Uterus (tissue), 4 donors: Measurements from ENCODE around the gene ARHGEF10L. TPM values are rescaled to one million over a fixed set of nuclear protein-coding genes. Genes with fewer than 3 reads are reported as not detected.

Experiments
- DNase-seq, 2 donors: peaks; one replicate each; pipeline ENCODE4 v3.0.0-alpha.2; 2019 to 2020
- H3K27ac ChIP-seq, 2 donors: fragments of 200-600 bp; sonication (generic); 1 replicate in 1 of 2; 2 replicates in 1 of 2; pipeline ENCODE4 v1.5.1; 2016 to 2018
- H3K27me3 ChIP-seq, 2 donors: fragments of 200-600 bp; sonication (generic); one replicate each; pipeline ENCODE4 v1.5.1; 2018 to 2019; ENCODE audit warnings: control low read depth in 1 of 2
- H3K36me3 ChIP-seq, 2 donors: fragments of 200-600 bp; sonication (generic); one replicate each; pipeline ENCODE4 v1.5.1; 2019; ENCODE audit warnings: control low read depth in 1 of 2
- H3K4me1 ChIP-seq, 2 donors: fragments of 200-600 bp; sonication (generic); one replicate each; pipeline ENCODE4 v1.5.1; 2018 to 2019; ENCODE audit warnings: control low read depth in 1 of 2
- H3K4me3 ChIP-seq, 2 donors: fragments of 200-600 bp; sonication (generic); 1 replicate in 1 of 2; 2 replicates in 1 of 2; pipeline ENCODE4 v1.5.1; 2018 to 2019; ENCODE audit warnings: mild to moderate bottlenecking in 1 of 2
- H3K9me3 ChIP-seq, 2 donors: fragments of 200-600 bp; sonication (generic); one replicate each; pipeline ENCODE4 v1.5.1; 2019; ENCODE audit warnings: control low read depth in 1 of 2
- CTCF ChIP-seq, 4 experiments: fragments of 200-600 bp in 2 of 4; fragments of 450-650 bp in 2 of 4; sonication (generic) in 2 of 4; IDR thresholded peaks; one replicate each; pipeline ENCODE4 v1.5.1; 2016 to 2019; ENCODE audit warnings: antibody characterized with exemption in 4 of 4, mild to moderate bottlenecking in 2 of 4, moderate library complexity in 1 of 4
- POLR2A ChIP-seq, 2 donors: fragments of 450-650 bp; IDR thresholded peaks; one replicate each; pipeline ENCODE4 v1.6.1; 2016; ENCODE audit warnings: antibody characterized with exemption in 2 of 2, mild to moderate bottlenecking in 1 of 2, moderate library complexity in 1 of 2
- intact Hi-C: fragments of 100-400 bp; cut with DNase I; formaldehyde crosslinking; loops from one replicate; pipeline ENCODE4 v1.15.1; 2023; ENCODE audit warnings: low total_unique reads
- total RNA-seq, 4 donors: library from RNA; depleted of rRNA in 3 of 4; stranded (reverse); fragments of >200 nt in 3 of 4; gene quantifications; one replicate each; pipeline versions ENCODE4 v1.1.0 to v1.2.4, GENCODE V29; 2014 to 2023
- donor health status: DM: yes; HTN: yes; CAD: no.

Gene ARHGEF10L
- total RNA-seq, 4 donors from 2014 or later, result 5.6 to 61.9 (median 19.1) TPM

GRCh38 chr1:17662296-17662695 is 122.8 kb downstream of the ARHGEF10L start:
- TF ChIP-seq CTCF (IDR thresholded peaks at IDR 0.05) (no peak), POLR2A (IDR thresholded peaks at IDR 0.05) (no peak)
- Histone ChIP-seq H3K27ac (no peak overlapping the region), H3K9me3 (no peaks in the 10 kb centered on the region), H3K36me3 (no peaks in the 10 kb centered on the region), H3K4me1 (no peaks in the 10 kb centered on the region), H3K4me3 (no peak overlapping the region), H3K27me3 (no peaks in the 10 kb centered on the region)
- no peak for DNase-seq
- intact Hi-C loops, result no loop called here

GRCh38 chr1:17662786-17663185 is 123.3 kb downstream of the ARHGEF10L start:
- Histone ChIP-seq H3K36me3 (no peaks in the 10 kb centered on the region), H3K4me1 (no peaks in the 10 kb centered on the region), H3K9me3 (no peaks in the 10 kb centered on the region), H3K27ac (no peak overlapping the region), H3K4me3 (no peak overlapping the region), H3K27me3 (no peaks in the 10 kb centered on the region)
- TF ChIP-seq POLR2A (IDR thresholded peaks at IDR 0.05) (no peak), CTCF (IDR thresholded peaks at IDR 0.05) (no peak)
- intact Hi-C loops, result no loop called here
- DNase-seq, result no peak

GRCh38 chr1:17663646-17664045 is 124.1 kb downstream of the ARHGEF10L start:
- Histone ChIP-seq H3K27ac (no peak overlapping the region), H3K4me1 (no peaks in the 10 kb centered on the region), H3K9me3 (no peaks in the 10 kb centered on the region), H3K27me3 (no peaks in the 10 kb centered on the region), H3K36me3 (no peaks in the 10 kb centered on the region), H3K4me3 (no peak overlapping the region)
- no peak for TF ChIP-seq CTCF (IDR thresholded peaks at IDR 0.05)
- no peak for TF ChIP-seq POLR2A (IDR thresholded peaks at IDR 0.05)
- intact Hi-C loops, result no loop called here
- no peak for DNase-seq

- no peak overlapping the region for H3K27ac ChIP-seq
- no peak for DNase-seq
- TF ChIP-seq CTCF (IDR thresholded peaks at IDR 0.05) (no peak), POLR2A (IDR thresholded peaks at IDR 0.05) (no peak)
- no peaks in the 10 kb centered on the region for H3K36me3 ChIP-seq
- no peaks in the 10 kb centered on the region for H3K4me1 ChIP-seq
- H3K9me3 ChIP-seq, result no peaks in the 10 kb centered on the region
- H3K4me3 ChIP-seq, result no peak overlapping the region
- H3K27me3 ChIP-seq, result no peaks in the 10 kb centered on the region
- intact Hi-C loops, result no loop called here
These were observed 124.8 kb downstream of the ARHGEF10L start for GRCh38 chr1:17664322-17664721.

- TF ChIP-seq POLR2A (IDR thresholded peaks at IDR 0.05) (no peak), CTCF (IDR thresholded peaks at IDR 0.05) (no peak)
- DNase-seq, result no peak
- no peaks in the 10 kb centered on the region for H3K9me3 ChIP-seq
- no peak overlapping the region for H3K4me3 ChIP-seq
- no peaks in the 10 kb centered on the region for H3K36me3 ChIP-seq
- intact Hi-C loops, result no loop called here
- H3K4me1 ChIP-seq, result no peaks in the 10 kb centered on the region
- no peaks in the 10 kb centered on the region for H3K27me3 ChIP-seq
- no peak overlapping the region for H3K27ac ChIP-seq
These were observed 125.6 kb downstream of the ARHGEF10L start for GRCh38 chr1:17665054-17665453.
